A549 (cell line): ENCODE results near the gene MRPL57. TPM values are rescaled to one million over a fixed set of nuclear protein-coding genes. Genes with fewer than 3 reads are reported as not detected.
"Not testable (repeated sequence)": the region's sequence is repeated elsewhere in the genome, so short reads cannot be mapped to it uniquely, and the experiment has no call there.

ENCODE experiments used
- ATAC-seq, 2 experiments: fragments of 200-7000 bp in 1 of 2; fragments of >200 bp in 1 of 2; cut with Nextera tagmentation in 1 of 2; cut with Tn5 transposase in 1 of 2; 3 replicates each; pipeline versions ENCODE4 v1.8.0 to v1.9.1; 2018 to 2020; ENCODE audit warnings: mild to moderate bottlenecking in 1 of 2, moderate library complexity in 1 of 2
- CTCF ChIA-PET: fragments of 300-600 bp; sonication (Branson Sonifier 250); formaldehyde crosslinking; extraction: SDS; loops from one replicate; lab custom pipeline; 2021; ENCODE audit warnings: antibody characterized with exemption, inconsistent platforms; lab: Yijun Ruan, JAX
- POLR2A ChIA-PET: fragments of 350-600 bp; formaldehyde crosslinking; extraction: SDS; loops from one replicate; lab custom pipeline; 2021; ENCODE audit warnings: antibody characterized with exemption, inconsistent platforms; lab: Yijun Ruan, JAX
- DNase-seq, 2 experiments: peaks; one replicate each; pipeline versions ENCODE4 v3.0.0 to v3.0.0-alpha.2; 2011 to 2016; ENCODE audit warnings: low read depth in 1 of 2, low spot score in 1 of 2
- FAIRE-seq: peaks from 2 replicates; lab custom pipeline; 2011; peaks lifted over from hg19 to GRCh38; lab: Jason Lieb, UNC
- H3K27ac ChIP-seq, 2 experiments: fragments of >200 bp; sonication (Bioruptor Twin); formaldehyde crosslinking; 3 replicates each; pipeline ENCODE4 v1.5.1; 2016 to 2017
- H3K4me1 ChIP-seq: fragments of >200 bp; sonication (Bioruptor Twin); formaldehyde crosslinking; 3 replicates; pipeline ENCODE4 v1.6.1; 2016
- H3K4me2 ChIP-seq: fragments of >200 bp; sonication (Bioruptor Twin); formaldehyde crosslinking; 3 replicates; pipeline ENCODE4 v1.6.1; 2016
- H3K4me3 ChIP-seq: fragments of >200 bp; sonication (Bioruptor Twin); formaldehyde crosslinking; 3 replicates; pipeline ENCODE4 v1.5.1; 2016
- H3K9me3 ChIP-seq: fragments of >200 bp; sonication (Bioruptor Twin); formaldehyde crosslinking; 3 replicates; pipeline ENCODE4 v1.6.1; 2016
- BHLHE40 ChIP-seq: IDR thresholded peaks from 2 replicates; pipeline ENCODE4 v1.6.1; 2012; ENCODE audit warnings: low read depth, low read length, inconsistent platforms
- EHMT2 ChIP-seq: fragments of 200-600 bp; sonication (generic); IDR thresholded peaks from 2 replicates; pipeline ENCODE4 v1.6.1; 2016; ENCODE audit warnings: antibody characterized with exemption, low read depth, mild to moderate bottlenecking, moderate library complexity
- ESRRA ChIP-seq: fragments of 150-350 bp; IDR thresholded peaks from 2 replicates; pipeline ENCODE4 v1.6.1; 2014; ENCODE audit warnings: mild to moderate bottlenecking, low read length, borderline replicate concordance
- FOXS1 ChIP-seq: fragments of 250-450 bp; sonication (Bioruptor Pico); IDR thresholded peaks from 2 replicates; pipeline ENCODE4 v1.5.0; 2020; ENCODE audit warnings: mild to moderate bottlenecking, moderate library complexity
- GATA3 ChIP-seq: IDR thresholded peaks from 2 replicates; pipeline ENCODE4 v1.6.1; 2012; ENCODE audit warnings: borderline replicate concordance
- HOXA7 ChIP-seq: fragments of 250-450 bp; sonication (Bioruptor Pico); IDR thresholded peaks from 2 replicates; pipeline ENCODE4 v1.5.0; 2020; ENCODE audit warnings: mild to moderate bottlenecking, moderate library complexity
- JUN ChIP-seq, 2 experiments: fragments of >200 bp; sonication (Bioruptor Twin); formaldehyde crosslinking; IDR thresholded peaks; 2 replicates in 1 of 2; 3 replicates in 1 of 2; pipeline ENCODE4 v1.6.1; 2016 to 2017
- KDM1A ChIP-seq: fragments of 200-600 bp; sonication (generic); IDR thresholded peaks from 2 replicates; pipeline ENCODE4 v1.6.1; 2016; ENCODE audit warnings: low read depth, mild to moderate bottlenecking
- MYC ChIP-seq: IDR thresholded peaks from 2 replicates; pipeline ENCODE4 v1.6.1; 2012; ENCODE audit warnings: mild to moderate bottlenecking, inconsistent platforms, low read length, improper control_type of control experiment, borderline replicate concordance
- NR3C1 ChIP-seq: fragments of >200 bp; sonication (Bioruptor Twin); formaldehyde crosslinking; IDR thresholded peaks from 3 replicates; pipeline ENCODE4 v1.6.1; 2017
- POLR2AphosphoS2 ChIP-seq: conservative IDR thresholded peaks from 2 replicates; pipeline ENCODE4 v1.6.1; 2012; ENCODE audit warnings: low read length, improper control_type of control experiment, inconsistent platforms
- RARB ChIP-seq: fragments of 250-450 bp; sonication (Bioruptor Pico); IDR thresholded peaks from 2 replicates; pipeline ENCODE4 v1.8.0; 2021; ENCODE audit warnings: mild to moderate bottlenecking, moderate library complexity
- TFCP2L1 ChIP-seq: fragments of 250-450 bp; sonication (Bioruptor Pico); IDR thresholded peaks from 2 replicates; pipeline ENCODE4 v1.5.0; 2021; ENCODE audit warnings: mild to moderate bottlenecking
- ZC3H11A ChIP-seq: fragments of 450-650 bp; IDR thresholded peaks from 2 replicates; pipeline ENCODE4 v1.6.1; 2014; ENCODE audit warnings: antibody characterized with exemption, mild to moderate bottlenecking
- ZFP36 ChIP-seq: fragments of 450-650 bp; IDR thresholded peaks from 2 replicates; pipeline ENCODE4 v1.6.1; 2014; ENCODE audit warnings: borderline replicate concordance; ENCODE audit not compliant: partially characterized antibody
- ZNF302 ChIP-seq: fragments of 250-450 bp; sonication (Bioruptor Pico); IDR thresholded peaks from 2 replicates; pipeline ENCODE4 v1.9.0; 2021; ENCODE audit warnings: inconsistent platforms, mild to moderate bottlenecking, moderate library complexity
- ZSCAN20 ChIP-seq: fragments of 250-450 bp; sonication (Bioruptor Pico); IDR thresholded peaks from 2 replicates; pipeline ENCODE4 v1.8.0; 2022; ENCODE audit warnings: mild to moderate bottlenecking, moderate library complexity
- WGBS: methylation state at CpG from one replicate; pipeline ENCODE4 v1.1.6; 2017; ENCODE audit errors: missing lambda C conversion rate; 5-methylcytosine and 5-hydroxymethylcytosine counted together
- polyA plus RNA-seq, 4 experiments: library from polyadenylated mRNA; depleted of rRNA in 3 of 4; stranded (reverse); fragments of >200 nt; fragmentation: RNase III in 1 of 4; extraction: RNeasy Plus Mini Kit Qiagen cat#74134 plus additional on column Dnase treatment in 1 of 4; gene quantifications; 2 replicates in 3 of 4; 3 replicates in 1 of 4; pipeline ENCODE4 v1.2.3, GENCODE V29; 2011 to 2017
- TF ChIP-seq, protein P1 (sequence below): IDR thresholded peaks from 2 replicates; pipeline ENCODE4 v1.6.1; 2012; ENCODE audit warnings: low read depth, borderline replicate concordance
- TF ChIP-seq, protein P2 (sequence below): fragments of >200 bp; sonication (Bioruptor Twin); formaldehyde crosslinking; IDR thresholded peaks from 3 replicates; pipeline ENCODE4 v1.5.1; 2016
- TF ChIP-seq, protein P3 (sequence below): IDR thresholded peaks from 2 replicates; pipeline ENCODE4 v1.6.1; 2012
- TF ChIP-seq, protein P4 (sequence below): IDR thresholded peaks from 2 replicates; pipeline ENCODE4 v1.6.1; 2012
- TF ChIP-seq, protein P5 (sequence below): fragments of 450-650 bp; IDR thresholded peaks from 2 replicates; pipeline ENCODE4 v1.6.1; 2014; ENCODE audit warnings: antibody characterized with exemption

The MRPL57 gene
- polyA plus RNA-seq, 2 of the 4 experiments (the other 2 are of a cell fraction), result 21.3 to 23.0 TPM

DNA sequence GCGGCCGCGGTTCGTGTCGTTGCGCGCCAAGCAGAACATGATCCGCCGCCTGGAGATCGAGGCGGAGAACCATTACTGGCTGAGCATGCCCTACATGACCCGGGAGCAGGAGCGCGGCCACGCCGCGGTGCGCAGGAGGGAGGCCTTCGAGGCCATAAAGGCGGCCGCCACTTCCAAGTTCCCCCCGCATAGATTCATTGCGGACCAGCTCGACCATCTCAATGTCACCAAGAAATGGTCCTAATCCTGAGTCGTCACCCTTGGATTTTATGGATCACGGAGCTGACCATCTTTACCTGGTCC is 475 bp downstream of the MRPL57 start:
- peak overlapping the region; percentile 76 for H3K4me2 ChIP-seq
- H3K4me3 ChIP-seq, result peak overlapping the region; percentile 75
- WGBS, result 0% methylated on average over 12 of the region's 26 CpGs
- H3K4me1 ChIP-seq, result peaks cover 13% of the 10 kb centered on the region; the same call in 2 of the 3 replicates
- no peak for DNase-seq
- ChIA-PET POLR2A (interaction anchor here (1.0 to 1.7 kb wide), 6 partner anchors 9 to 403 kb away, joined by 3 to 10 read pairs (median 4); partner anchors contain the start of gene EEF1AKMT1), CTCF (interaction anchor here (0.5 to 1.5 kb wide), 4 partner anchors 9 to 300 kb away, joined by 3 to 4 read pairs (median 3); no protein-coding TSS in a partner anchor)
- no peak for TF ChIP-seq ZSCAN20
- TF ChIP-seq EHMT2, result no peak
- TF ChIP-seq BHLHE40, result no peak
- TF ChIP-seq, protein P1, sequence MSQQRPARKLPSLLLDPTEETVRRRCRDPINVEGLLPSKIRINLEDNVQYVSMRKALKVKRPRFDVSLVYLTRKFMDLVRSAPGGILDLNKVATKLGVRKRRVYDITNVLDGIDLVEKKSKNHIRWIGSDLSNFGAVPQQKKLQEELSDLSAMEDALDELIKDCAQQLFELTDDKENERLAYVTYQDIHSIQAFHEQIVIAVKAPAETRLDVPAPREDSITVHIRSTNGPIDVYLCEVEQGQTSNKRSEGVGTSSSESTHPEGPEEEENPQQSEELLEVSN, result peak; percentile 54
- TF ChIP-seq ESRRA, result no peak
- TF ChIP-seq, protein P2, sequence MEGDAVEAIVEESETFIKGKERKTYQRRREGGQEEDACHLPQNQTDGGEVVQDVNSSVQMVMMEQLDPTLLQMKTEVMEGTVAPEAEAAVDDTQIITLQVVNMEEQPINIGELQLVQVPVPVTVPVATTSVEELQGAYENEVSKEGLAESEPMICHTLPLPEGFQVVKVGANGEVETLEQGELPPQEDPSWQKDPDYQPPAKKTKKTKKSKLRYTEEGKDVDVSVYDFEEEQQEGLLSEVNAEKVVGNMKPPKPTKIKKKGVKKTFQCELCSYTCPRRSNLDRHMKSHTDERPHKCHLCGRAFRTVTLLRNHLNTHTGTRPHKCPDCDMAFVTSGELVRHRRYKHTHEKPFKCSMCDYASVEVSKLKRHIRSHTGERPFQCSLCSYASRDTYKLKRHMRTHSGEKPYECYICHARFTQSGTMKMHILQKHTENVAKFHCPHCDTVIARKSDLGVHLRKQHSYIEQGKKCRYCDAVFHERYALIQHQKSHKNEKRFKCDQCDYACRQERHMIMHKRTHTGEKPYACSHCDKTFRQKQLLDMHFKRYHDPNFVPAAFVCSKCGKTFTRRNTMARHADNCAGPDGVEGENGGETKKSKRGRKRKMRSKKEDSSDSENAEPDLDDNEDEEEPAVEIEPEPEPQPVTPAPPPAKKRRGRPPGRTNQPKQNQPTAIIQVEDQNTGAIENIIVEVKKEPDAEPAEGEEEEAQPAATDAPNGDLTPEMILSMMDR, result no peak
- TF ChIP-seq ZNF302, result no peak
- no peak for TF ChIP-seq KDM1A
- TF ChIP-seq ZC3H11A, result no peak
- TF ChIP-seq MYC, result 0 out of 2 replicates have a peak, but pooled peaks have one; percentile 29
- TF ChIP-seq, protein P3, sequence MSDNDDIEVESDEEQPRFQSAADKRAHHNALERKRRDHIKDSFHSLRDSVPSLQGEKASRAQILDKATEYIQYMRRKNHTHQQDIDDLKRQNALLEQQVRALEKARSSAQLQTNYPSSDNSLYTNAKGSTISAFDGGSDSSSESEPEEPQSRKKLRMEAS, result peak; percentile 15; the same call in 1 of the 2 replicates
- no peak for TF ChIP-seq JUN (IDR thresholded peaks at IDR 0.05)
- no peak for TF ChIP-seq RARB (CRISPR knock-in tag)
- TF ChIP-seq, protein P4, sequence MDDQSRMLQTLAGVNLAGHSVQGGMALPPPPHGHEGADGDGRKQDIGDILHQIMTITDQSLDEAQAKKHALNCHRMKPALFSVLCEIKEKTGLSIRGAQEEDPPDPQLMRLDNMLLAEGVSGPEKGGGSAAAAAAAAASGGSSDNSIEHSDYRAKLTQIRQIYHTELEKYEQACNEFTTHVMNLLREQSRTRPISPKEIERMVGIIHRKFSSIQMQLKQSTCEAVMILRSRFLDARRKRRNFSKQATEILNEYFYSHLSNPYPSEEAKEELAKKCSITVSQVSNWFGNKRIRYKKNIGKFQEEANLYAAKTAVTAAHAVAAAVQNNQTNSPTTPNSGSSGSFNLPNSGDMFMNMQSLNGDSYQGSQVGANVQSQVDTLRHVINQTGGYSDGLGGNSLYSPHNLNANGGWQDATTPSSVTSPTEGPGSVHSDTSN, result no peak
- TF ChIP-seq POLR2AphosphoS2, result no peak
- no peak for TF ChIP-seq FOXS1 (CRISPR knock-in tag)
- no peak for TF ChIP-seq TFCP2L1
- TF ChIP-seq NR3C1, result no peak
- TF ChIP-seq GATA3, result no peak
- TF ChIP-seq, protein P5, sequence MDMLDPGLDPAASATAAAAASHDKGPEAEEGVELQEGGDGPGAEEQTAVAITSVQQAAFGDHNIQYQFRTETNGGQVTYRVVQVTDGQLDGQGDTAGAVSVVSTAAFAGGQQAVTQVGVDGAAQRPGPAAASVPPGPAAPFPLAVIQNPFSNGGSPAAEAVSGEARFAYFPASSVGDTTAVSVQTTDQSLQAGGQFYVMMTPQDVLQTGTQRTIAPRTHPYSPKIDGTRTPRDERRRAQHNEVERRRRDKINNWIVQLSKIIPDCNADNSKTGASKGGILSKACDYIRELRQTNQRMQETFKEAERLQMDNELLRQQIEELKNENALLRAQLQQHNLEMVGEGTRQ, result no peak
- no peak for TF ChIP-seq HOXA7 (CRISPR knock-in tag)
- no peak for FAIRE-seq
- H3K9me3 ChIP-seq, result no peaks in the 10 kb centered on the region
- ATAC-seq, result peak; percentile 57 to 64
- H3K27ac ChIP-seq, result peak overlapping the region; percentile 92 to 100

DNA sequence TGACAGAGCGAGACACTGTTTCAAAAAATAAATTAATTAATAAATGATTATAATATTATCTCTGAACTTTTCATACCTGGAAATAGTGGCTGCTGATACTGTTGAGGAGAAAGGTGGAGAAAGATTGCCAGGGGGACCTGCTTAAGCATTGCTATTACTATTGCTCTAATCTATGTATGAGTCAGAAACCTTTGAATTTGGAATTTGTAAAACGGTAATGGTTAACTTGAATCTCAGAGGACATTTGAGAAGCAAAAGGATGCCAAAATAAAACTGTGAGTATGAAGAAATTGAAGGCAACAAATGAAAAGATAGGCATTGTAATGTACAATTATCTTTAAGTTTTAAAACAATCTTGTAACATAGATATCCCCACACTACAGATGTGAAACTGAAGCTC is 5.2 kb downstream of the MRPL57 start:
- no peak overlapping the region for H3K4me3 ChIP-seq
- CTCF ChIA-PET, result interaction anchor here (0.6 kb wide), 1 partner anchor 295 kb away, joined by 3 read pairs; no protein-coding TSS in a partner anchor
- TF ChIP-seq ZFP36, result no peak
- TF ChIP-seq POLR2AphosphoS2, result no peak
- no peak overlapping the region for H3K27ac ChIP-seq
- POLR2A ChIA-PET, result interaction anchor here (0.6 kb wide), 1 partner anchor 12 kb away, joined by 3 read pairs; no protein-coding TSS in a partner anchor
- no peak for ATAC-seq
- H3K9me3 ChIP-seq, result no peaks in the 10 kb centered on the region
- no peak for FAIRE-seq
- no peak overlapping the region for H3K4me2 ChIP-seq
- DNase-seq, result no peak
- peaks cover 13% of the 10 kb centered on the region; the same call in 1 of the 3 replicates for H3K4me1 ChIP-seq
- WGBS, result 50% methylated on average over 2 of the region's 2 CpGs

DNA sequence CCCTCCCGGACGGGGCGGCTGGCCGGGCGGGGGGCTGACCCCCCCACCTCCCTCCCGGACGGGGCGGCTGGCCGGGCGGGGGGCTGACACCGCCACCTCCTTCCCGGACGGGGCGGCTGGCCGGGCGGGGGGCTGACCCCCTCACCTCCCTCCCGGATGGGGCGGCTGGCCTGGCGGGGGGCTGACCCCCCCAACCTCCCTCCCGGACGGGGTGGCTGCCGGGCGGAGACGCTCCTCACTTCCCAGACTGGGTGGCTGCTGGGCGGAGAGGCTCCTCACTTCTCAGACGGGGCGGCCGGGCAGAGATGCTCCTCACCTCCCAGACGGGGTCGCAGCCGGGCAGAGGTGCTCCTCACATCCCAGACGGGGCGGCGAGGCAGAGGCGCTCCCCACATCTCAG is 10.0 kb downstream of the MRPL57 start:
- H3K4me2 ChIP-seq, POLR2A ChIA-PET, ATAC-seq, FAIRE-seq, CTCF ChIA-PET, H3K27ac ChIP-seq, H3K9me3 ChIP-seq, DNase-seq, H3K4me1 ChIP-seq, H3K4me3 ChIP-seq: not testable (repeated sequence)
- no CpG with 5 or more reads among the region's 35 CpGs for WGBS

DNA sequence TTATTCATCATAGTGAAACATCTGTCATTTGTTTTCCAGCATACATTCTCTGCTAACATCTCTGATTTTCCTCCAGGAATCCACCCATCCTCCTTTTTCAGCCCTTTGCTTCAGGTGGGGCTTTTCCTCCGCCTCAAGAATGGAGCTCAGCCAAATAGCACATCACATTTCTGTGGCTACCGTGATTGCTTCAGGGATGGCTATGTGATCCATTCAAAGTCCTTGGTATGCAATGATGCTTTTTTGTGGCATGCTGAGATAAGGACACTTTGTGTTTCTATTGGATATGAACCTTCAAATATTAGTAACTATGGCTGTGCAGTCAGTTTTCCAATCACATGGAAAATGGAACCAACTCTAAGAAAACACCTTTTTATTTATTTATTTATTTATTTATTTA is 18.3 kb downstream of the MRPL57 start:
- H3K4me1 ChIP-seq, H3K4me3 ChIP-seq, ATAC-seq, DNase-seq, POLR2A ChIA-PET, H3K4me2 ChIP-seq, FAIRE-seq, H3K27ac ChIP-seq, CTCF ChIA-PET, H3K9me3 ChIP-seq: not testable (repeated sequence)
- 32% methylated on average over 2 of the region's 2 CpGs for WGBS

DNA sequence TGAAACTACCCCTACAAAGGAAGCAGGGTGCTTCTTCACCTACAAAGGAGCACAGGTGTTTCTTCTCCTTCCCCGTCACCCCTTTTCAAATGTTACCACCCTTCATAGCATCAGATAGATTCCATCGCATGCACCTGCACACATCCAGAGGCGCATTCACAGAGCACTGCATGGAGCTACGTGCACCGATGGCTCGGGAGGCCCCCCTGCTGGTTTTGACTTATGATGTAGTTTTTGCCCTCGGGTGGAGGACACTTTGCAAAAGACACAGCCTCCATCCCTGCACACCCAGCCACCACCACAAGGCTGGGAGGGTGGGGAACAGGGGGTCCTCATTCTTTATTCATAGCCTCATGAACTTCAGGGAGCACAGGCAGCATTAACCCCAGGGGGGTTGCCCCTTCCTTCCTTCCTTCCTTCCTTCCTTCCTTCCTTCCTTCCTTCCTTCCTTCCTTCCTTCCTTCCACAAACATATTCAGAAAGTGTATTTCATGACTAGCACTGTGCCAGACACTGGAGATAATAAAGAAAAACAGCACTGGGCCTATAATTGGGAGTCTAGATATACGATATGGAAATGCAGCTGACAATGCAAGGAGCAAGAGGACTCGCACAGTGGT is 21.3 kb downstream of the MRPL57 start:
- H3K27ac ChIP-seq, H3K4me2 ChIP-seq, DNase-seq, CTCF ChIA-PET, ATAC-seq, H3K9me3 ChIP-seq, H3K4me1 ChIP-seq, H3K4me3 ChIP-seq, FAIRE-seq: not testable (repeated sequence)
- 68% methylated on average over 9 of the region's 9 CpGs for WGBS
- POLR2A ChIA-PET, result interaction anchor here (1.0 kb wide), 1 partner anchor 21 kb away, joined by 3 read pairs; the partner anchor contains the start of genes MRPL57 and SKA3
